ENCODE measurements around the gene ATP9B.

Gene ATP9B

DNA sequence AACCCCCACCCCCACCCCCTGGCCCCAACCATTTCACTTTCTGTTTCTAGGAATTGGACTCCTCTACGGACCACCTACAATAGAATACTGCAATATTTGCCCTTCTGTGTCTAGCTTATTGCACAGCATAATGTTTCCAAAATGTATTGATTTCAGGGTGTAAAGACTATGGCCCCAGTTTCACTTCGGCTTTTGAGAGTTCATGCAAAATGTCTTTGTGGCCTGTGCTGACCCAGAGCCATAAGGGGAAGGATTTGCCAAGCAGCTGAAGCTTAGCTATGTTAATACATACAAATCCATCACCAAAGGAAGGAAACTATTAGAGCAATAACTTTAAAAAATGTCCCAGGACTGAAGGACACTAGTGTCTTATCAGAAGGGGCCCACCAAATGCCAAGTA lies 11.2 kb upstream of the ATP9B start:
- H3K4me3 ChIP-seq (ENCODE audit: low read depth, low read length) = no peak overlapping the region
- no peak for DNase-seq (ENCODE audit: low read depth)
- TF ChIP-seq, protein P1, sequence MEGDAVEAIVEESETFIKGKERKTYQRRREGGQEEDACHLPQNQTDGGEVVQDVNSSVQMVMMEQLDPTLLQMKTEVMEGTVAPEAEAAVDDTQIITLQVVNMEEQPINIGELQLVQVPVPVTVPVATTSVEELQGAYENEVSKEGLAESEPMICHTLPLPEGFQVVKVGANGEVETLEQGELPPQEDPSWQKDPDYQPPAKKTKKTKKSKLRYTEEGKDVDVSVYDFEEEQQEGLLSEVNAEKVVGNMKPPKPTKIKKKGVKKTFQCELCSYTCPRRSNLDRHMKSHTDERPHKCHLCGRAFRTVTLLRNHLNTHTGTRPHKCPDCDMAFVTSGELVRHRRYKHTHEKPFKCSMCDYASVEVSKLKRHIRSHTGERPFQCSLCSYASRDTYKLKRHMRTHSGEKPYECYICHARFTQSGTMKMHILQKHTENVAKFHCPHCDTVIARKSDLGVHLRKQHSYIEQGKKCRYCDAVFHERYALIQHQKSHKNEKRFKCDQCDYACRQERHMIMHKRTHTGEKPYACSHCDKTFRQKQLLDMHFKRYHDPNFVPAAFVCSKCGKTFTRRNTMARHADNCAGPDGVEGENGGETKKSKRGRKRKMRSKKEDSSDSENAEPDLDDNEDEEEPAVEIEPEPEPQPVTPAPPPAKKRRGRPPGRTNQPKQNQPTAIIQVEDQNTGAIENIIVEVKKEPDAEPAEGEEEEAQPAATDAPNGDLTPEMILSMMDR (IDR thresholded peaks at IDR 0.05; ENCODE audit: control insufficient read depth, extremely low read depth, insufficient read depth) = no peak

DNA sequence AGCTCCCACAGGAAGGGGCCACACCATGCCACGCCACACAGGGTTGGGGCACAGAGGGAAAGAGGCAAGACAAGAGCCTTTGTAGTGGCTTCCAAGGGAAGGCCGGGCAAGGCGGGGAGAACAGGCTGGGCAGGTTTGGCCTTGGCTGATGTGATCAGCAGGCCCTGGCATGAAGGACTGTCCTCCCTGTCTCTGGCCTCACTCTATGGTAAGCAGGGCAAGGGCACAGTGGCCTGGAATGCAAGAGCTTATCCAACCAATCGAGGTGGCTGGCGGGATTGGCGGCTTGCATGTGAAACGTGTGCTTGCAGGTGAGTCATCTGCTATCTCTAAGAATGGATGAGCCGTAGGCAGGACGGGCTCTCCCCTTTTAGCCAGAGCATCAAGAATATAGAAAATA lies 6.4 kb upstream of the ATP9B start:
- H3K4me3 ChIP-seq (ENCODE audit: low read depth, low read length) = no peak overlapping the region
- peak; percentile 75 for DNase-seq (ENCODE audit: low read depth)
- TF ChIP-seq, protein P1 (IDR thresholded peaks at IDR 0.05; ENCODE audit: control insufficient read depth, extremely low read depth, insufficient read depth) = no peak

DNA sequence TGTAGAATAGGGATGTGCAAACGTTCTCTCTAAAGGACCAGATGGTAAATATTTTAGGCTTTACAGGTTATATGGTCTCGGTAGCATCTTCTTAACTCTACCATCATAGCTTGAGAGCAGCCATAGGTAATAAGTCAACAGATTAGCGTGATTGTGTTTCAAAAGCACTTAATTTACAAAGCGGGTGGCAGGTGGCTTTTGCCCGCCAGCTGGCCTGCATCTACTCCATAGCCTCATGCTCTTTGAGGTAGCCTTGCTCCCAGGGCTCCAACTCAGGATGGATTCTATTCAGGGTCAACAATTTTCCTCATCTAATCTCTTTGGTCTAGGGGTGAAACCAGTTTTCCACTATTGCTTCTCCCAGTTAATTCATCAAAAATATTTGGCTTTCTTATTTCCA lies 5.0 kb upstream of the ATP9B start:
- DNase-seq (ENCODE audit: low read depth) = no peak
- no peak overlapping the region for H3K4me3 ChIP-seq (ENCODE audit: low read depth, low read length)
- TF ChIP-seq, protein P1 (IDR thresholded peaks at IDR 0.05; ENCODE audit: control insufficient read depth, extremely low read depth, insufficient read depth) = no peak

DNA sequence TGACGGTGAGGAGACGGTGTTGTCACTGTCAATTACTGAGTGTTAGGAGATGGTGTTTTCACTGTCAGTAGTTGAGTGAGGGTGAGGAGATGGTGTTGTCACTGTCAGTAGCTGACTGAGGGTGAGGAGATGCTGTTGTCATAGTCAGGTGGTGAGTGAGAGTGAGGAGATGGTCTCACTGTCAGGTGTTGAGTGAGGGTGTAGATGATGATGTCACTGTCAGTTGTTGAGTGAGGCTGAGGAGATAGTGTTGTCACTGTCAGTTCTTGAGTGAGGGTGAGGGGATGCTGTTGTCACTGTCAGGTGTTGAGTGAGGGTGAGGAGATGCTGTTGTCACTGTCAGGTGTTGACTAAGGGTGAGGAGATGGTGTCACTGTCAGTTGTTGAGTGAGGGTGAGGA lies 3.4 kb upstream of the ATP9B start:
- DNase-seq (ENCODE audit: low read depth) = no peak
- TF ChIP-seq, protein P1 (IDR thresholded peaks at IDR 0.05; ENCODE audit: control insufficient read depth, extremely low read depth, insufficient read depth) = no peak
- no peak overlapping the region for H3K4me3 ChIP-seq (ENCODE audit: low read depth, low read length)

DNA sequence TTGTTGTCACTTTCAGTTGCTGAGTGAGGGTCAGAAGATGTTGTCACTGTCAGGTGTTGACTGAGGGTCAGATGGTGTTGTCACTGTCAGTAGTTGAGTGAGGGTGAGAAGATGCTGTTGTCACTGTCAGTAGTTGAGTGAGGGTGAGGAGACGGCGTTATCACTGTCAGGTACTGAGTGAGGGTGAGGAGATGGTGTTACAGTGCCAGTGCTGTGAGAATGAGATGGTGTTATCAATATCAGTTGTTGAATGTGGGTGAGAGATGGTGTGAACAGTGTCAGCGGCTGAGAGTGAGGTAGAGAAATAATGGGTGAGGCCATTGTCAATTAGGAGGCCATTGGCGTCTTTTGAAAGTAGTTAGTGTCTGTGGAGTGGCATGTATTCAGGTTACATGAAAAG lies 1.6 kb upstream of the ATP9B start:
- H3K4me3 ChIP-seq (ENCODE audit: low read depth, low read length) = no peak overlapping the region
- TF ChIP-seq, protein P1 (IDR thresholded peaks at IDR 0.05; ENCODE audit: control insufficient read depth, extremely low read depth, insufficient read depth) = no peak
- DNase-seq (ENCODE audit: low read depth) = no peak

DNA sequence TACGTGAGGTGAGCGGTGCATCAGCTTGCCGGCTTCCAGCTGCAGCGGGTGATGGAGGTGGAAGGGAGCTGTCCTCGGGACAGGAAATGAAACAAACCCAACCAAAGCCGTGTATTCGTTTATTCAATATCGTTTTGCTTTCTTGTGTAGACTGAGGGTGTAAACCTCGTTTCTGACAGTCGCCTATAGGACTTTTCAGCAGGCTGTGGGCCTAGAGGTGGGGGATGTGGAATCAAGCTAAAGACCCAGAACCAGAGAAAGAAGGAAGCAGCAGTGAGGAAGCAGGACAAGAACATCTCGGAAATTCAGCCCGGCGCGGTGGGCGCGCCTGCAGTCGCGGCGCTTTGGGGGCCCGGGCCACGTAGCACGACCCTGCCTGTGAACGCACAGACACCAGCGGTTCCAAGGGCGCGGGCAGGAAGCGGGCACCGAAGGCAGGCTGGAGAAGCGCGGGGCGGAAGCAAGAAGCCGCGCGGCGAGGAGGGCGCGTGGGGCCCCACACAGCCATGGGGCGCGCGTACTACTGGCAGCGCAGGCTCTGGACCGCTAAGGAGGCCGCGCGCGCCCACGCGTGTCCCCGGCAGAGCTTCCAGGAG lies 755 bp upstream of the ATP9B start:
- DNase-seq (ENCODE audit: low read depth) = no peak
- TF ChIP-seq, protein P1 (IDR thresholded peaks at IDR 0.05; ENCODE audit: control insufficient read depth, extremely low read depth, insufficient read depth) = no peak
- H3K4me3 ChIP-seq (ENCODE audit: low read depth, low read length) = no peak overlapping the region

DNA sequence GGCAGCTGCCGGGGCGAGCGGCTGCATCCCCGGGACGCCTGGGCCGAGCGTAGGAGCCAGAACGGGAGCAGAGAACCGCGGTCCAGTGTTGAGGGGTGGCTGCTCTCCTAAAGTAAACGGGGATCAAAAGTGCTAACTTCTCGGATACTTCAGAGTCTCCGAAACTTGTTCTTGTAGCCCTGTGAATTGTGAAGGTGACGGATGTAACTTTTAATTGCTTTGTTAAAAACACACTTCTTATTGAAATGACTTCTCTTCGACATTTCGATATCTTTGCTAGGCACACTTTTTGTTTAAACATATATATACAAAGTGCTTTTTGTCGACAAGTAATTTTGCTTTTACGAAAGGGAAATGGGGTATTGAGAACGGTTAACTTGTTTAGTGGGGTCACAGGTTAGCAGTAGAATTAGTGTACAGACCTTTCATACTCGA lies 540 bp downstream of the ATP9B start:
- no peak for DNase-seq (ENCODE audit: low read depth)
- TF ChIP-seq, protein P1 (IDR thresholded peaks at IDR 0.05; ENCODE audit: control insufficient read depth, extremely low read depth, insufficient read depth) = no peak

More for the DNA sequence above, 540 bp downstream of the ATP9B start:
- peak overlapping the region; percentile 93 for H3K4me3 ChIP-seq (ENCODE audit: low read depth, low read length)

All from LNCaP clone FGC (cell line).